Measurements from ENCODE around the gene HLTF.

GRCh38 chr3:149118724-149119123, 32.4 kb upstream of the HLTF start:
- no peak for TF ChIP-seq POLR2AphosphoS5 (IDR thresholded peaks at IDR 0.05; ENCODE audit: borderline replicate concordance, low read depth, low read length)
- TF ChIP-seq EZH2 (IDR thresholded peaks at IDR 0.05): no peak
- no peak for TF ChIP-seq FOXP2 (optimal IDR thresholded peaks at IDR 0.05; ENCODE audit: control extremely low read depth, extremely low read length, insufficient read depth)
